ENCODE data around the gene ZNF689. TPM values are rescaled to one million over a fixed set of nuclear protein-coding genes. Genes with fewer than 3 reads are reported as not detected.

Gene ZNF689
- total and polyA plus RNA-seq, 2 of the 13 experiments (the other 11 are each of a cell fraction or from before 2014, with no cell fraction given): 9.7 to 19.5 TPM

GRCh38 chr16:30585400-30586191 lies 24.6 kb downstream of the ZNF689 start, which contains the start of gene ZNF785:
Gene ZNF785 (minus strand): TSS chr16:30585697. CDS start chr16:30585611, 86 bp downstream.
- no peak for DNase-seq (ENCODE audit: low spot score)
- POLR2A ChIA-PET: no interaction called here

More at GRCh38 chr16:30585400-30586191, 24.6 kb downstream of the ZNF689 start, which contains the start of gene ZNF785:
- no peaks in the 10 kb centered on the region for H3K27me3 ChIP-seq (ENCODE audit: control insufficient read depth in 1 of 2, insufficient read depth in 2 of 2, low read length in 2 of 2)
- BruUV-seq (replicated peaks): no TSS peak
- in situ Hi-C loops (cut with HindIII; ENCODE audit: extremely low pct_ligation_motif_present, low pct_unique_long_range_greater_than_20kb): no loop called here
- H3K9ac ChIP-seq (ENCODE audit: insufficient read depth, low read depth, low read length): no peak within 1 kb of the TSS
- peak; percentile 9; the same call in 1 of the 2 replicates for TF ChIP-seq STAG1 (CRISPR knock-in tag; IDR thresholded peaks at IDR 0.05)
- TF ChIP-seq AGO2 (optimal IDR thresholded peaks at IDR 0.05; ENCODE audit: low read depth, low read length): peak; percentile 36
- TF ChIP-seq NFYC (CRISPR knock-in tag; IDR thresholded peaks at IDR 0.05): peak; percentile 62
- no peak for TF ChIP-seq ZFP36L2 (CRISPR knock-in tag; IDR thresholded peaks at IDR 0.05)
- TF ChIP-seq ZBTB33 (CRISPR knock-in tag; IDR thresholded peaks at IDR 0.05): peak; percentile 87
- no peak for TF ChIP-seq NONO (IDR thresholded peaks at IDR 0.05)
- no peak for TF ChIP-seq NONO (CRISPR knock-in tag; conservative IDR thresholded peaks at IDR 0.05)
- peak; percentile 91; the same call in 1 of the 2 replicates for TF ChIP-seq HMGXB3 (CRISPR knock-in tag; IDR thresholded peaks at IDR 0.05; ENCODE audit: borderline replicate concordance)
- no peak for TF ChIP-seq SP2 (CRISPR knock-in tag; IDR thresholded peaks at IDR 0.05)
- TF ChIP-seq NFYB (CRISPR knock-in tag; IDR thresholded peaks at IDR 0.05): peak; percentile 53
- 0 out of 2 replicates have a peak, but pooled peaks have one; percentile 13 for TF ChIP-seq CTCF (CRISPR knock-in tag; IDR thresholded peaks at IDR 0.05)
- no peaks in the 10 kb centered on the region for H3K79me2 ChIP-seq (ENCODE audit: insufficient read depth, low read length)
- CTCF ChIA-PET (ENCODE audit: low intra/inter-chr PET ratio, low total read pairs): no interaction called here
- H4K20me1 ChIP-seq (ENCODE audit: insufficient read depth, low read length): no peaks in the 10 kb centered on the region
- intact Hi-C loops (cut with micrococcal nuclease; ENCODE audit: unreplicated experiment): no loop called here
- WGBS (ENCODE audit: low lambda C conversion rate): 90% methylated on average over 44 of the region's 50 CpGs
- ATAC-seq (no peak; the same call in 2 of the 3 replicates), FAIRE-seq (no peak)
- H3K9me3 ChIP-seq (ENCODE audit: low read length): no peaks in the 10 kb centered on the region
- no peak within 1 kb of the TSS for H3K4me2 ChIP-seq (ENCODE audit: low read depth, low read length)
- no peak within 1 kb of the TSS for H2AFZ ChIP-seq (ENCODE audit: low read length)
- peaks cover 0 to 1% of the 10 kb centered on the region in 2 experiments; a peak in 1 of 5 replicates for H3K36me3 ChIP-seq (replicated peaks in 1 of 2; ENCODE audit: control insufficient read depth in 1 of 2, insufficient read depth in 2 of 2, low read length in 2 of 2)
- H3K4me3 ChIP-seq (replicated peaks in 1 of 3; ENCODE audit: insufficient read depth in 1 of 3, low read depth in 2 of 3, low read length in 3 of 3): no peak within 1 kb of the TSS
- no peak within 1 kb of the TSS for H3K27ac ChIP-seq (ENCODE audit: extremely low read length, insufficient read depth, low read length)
- peaks cover 12% of the 10 kb centered on the region for H3K4me1 ChIP-seq (ENCODE audit: insufficient read depth, low read length)

All from HepG2 (cell line).